NCI-H226 (cell line): ENCODE data around the gene MYO18A.
A peak's percentile ranks its signal among the peaks of the same experiment; 100 is the strongest.
"Not testable (repeated sequence)": the region's sequence is repeated elsewhere in the genome, so short reads cannot be mapped to it uniquely, and the experiment has no call there.

Source experiments
- DNase-seq: peaks from one replicate; pipeline ENCODE4 v3.0.0-alpha.2; 2015

The MYO18A gene, protein sequence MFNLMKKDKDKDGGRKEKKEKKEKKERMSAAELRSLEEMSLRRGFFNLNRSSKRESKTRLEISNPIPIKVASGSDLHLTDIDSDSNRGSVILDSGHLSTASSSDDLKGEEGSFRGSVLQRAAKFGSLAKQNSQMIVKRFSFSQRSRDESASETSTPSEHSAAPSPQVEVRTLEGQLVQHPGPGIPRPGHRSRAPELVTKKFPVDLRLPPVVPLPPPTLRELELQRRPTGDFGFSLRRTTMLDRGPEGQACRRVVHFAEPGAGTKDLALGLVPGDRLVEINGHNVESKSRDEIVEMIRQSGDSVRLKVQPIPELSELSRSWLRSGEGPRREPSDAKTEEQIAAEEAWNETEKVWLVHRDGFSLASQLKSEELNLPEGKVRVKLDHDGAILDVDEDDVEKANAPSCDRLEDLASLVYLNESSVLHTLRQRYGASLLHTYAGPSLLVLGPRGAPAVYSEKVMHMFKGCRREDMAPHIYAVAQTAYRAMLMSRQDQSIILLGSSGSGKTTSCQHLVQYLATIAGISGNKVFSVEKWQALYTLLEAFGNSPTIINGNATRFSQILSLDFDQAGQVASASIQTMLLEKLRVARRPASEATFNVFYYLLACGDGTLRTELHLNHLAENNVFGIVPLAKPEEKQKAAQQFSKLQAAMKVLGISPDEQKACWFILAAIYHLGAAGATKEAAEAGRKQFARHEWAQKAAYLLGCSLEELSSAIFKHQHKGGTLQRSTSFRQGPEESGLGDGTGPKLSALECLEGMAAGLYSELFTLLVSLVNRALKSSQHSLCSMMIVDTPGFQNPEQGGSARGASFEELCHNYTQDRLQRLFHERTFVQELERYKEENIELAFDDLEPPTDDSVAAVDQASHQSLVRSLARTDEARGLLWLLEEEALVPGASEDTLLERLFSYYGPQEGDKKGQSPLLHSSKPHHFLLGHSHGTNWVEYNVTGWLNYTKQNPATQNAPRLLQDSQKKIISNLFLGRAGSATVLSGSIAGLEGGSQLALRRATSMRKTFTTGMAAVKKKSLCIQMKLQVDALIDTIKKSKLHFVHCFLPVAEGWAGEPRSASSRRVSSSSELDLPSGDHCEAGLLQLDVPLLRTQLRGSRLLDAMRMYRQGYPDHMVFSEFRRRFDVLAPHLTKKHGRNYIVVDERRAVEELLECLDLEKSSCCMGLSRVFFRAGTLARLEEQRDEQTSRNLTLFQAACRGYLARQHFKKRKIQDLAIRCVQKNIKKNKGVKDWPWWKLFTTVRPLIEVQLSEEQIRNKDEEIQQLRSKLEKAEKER (N-terminal part only)

DNA sequence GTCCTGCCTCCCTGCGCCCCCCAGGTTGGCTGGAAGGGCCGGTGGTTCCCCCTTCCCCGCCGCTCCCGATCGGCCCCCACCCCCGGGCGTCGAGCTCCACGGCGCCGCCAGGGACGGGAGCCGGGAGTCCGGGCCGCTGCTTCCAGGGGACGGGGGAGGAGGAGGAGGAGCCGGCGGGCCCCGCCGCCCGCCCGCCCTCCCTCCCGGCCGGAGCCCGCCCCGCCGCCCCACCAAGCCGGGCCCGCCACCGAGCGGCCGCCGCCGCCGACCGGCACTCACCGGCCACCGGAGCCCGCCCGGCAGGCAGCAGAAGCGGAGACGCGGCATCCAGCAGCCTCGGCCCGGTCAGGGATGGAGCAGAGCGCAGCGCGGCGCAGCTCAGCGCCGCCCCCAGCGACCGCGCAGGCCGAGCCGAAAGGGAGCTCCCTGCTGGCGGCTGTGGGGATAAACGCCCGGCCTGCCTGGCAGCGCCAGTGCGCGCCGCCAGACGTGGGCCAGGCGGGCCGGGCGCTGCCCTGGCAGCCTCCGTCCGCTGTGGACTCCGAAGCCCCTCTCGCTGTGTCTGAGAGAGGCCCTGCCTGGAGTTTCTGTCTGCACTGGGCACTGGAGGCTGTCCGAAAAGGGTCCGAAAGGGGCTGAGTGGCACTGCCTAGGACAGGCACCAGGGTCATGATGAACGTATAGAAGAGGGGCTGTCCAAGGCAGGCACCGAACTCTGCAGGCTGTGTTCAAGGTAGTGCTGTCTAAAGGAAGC lies at the start of gene MYO18A:
Gene MYO18A (minus strand): TSS at position 365 of the 754 bp plus-strand sequence. CDS start 13,458 bp downstream, outside the sequence.
- DNase-seq, result peak; percentile 70

- no peak for DNase-seq
These were observed 45.2 kb upstream of the MYO18A start for GRCh38 chr17:29225396-29225795.

DNA sequence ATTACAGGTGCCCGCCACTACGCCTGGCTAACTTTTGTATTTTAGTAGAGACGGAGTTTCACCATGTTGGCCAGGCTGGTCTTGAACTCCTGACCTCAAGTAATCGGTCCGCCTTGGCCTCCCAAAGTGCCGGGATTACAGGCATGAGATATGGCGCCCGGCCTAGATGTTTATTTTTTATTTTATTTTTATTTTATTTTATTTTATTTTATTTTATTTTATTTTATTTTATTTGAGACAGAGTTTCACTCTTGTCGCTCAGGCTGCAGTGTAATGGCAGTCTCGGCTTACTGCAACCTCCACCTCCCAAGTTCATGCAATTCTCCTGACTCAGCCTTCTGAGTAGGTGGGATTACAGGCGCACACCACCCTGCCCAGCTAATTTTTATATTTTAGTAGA lies 41.1 kb upstream of the MYO18A start:
- DNase-seq, result not testable (repeated sequence)

GRCh38 chr17:29219378-29220047 lies 39.3 kb upstream of the MYO18A start:
- DNase-seq, result no peak

DNA sequence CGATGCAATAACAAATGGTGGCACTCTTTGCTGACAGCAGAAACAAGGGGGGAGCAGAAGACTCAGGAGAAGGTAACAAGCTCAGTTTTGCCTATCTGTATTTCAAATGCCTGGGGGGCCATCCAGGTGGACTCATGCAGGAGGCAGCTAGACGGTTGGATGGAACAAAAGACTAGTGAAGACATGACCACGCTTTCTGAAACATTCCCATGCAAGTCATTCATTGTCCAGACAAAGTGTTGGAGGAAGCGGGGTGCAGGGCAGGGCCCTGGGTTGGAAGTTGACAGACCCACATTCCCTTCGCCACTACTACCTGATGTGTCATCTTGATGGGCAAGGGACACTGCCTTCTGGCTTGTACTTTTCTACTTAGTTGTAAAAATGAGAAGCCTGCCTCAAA lies 36.7 kb upstream of the MYO18A start:
- no peak for DNase-seq

- no peak for DNase-seq
These were observed 36.0 kb upstream of the MYO18A start for GRCh38 chr17:29216181-29216580.

- DNase-seq, result no peak
These were observed 35.5 kb upstream of the MYO18A start for GRCh38 chr17:29215717-29216116.

DNA sequence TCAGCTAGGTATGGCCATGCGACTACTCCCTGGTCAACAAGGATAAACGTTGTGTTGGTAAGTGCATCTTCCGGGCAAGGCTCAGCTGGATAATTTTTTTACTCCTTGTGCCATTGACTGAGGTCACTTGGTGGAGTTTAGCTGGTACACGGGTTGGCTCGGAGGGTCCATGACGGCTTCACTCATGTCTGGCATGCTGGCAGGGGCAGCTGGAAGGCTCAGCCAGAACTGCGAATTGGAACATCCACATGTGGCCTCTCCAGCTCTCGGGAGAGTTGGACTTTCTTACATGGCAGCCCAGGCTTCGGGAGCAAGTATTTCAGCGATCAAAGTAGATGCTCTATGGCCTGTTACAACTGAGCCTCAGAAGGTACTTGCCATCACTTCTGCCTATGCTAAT lies 35.0 kb upstream of the MYO18A start:
- no peak for DNase-seq

- no peak for DNase-seq
These were observed 34.3 kb upstream of the MYO18A start for GRCh38 chr17:29214215-29215146.

GRCh38 chr17:29212681-29213121 lies 32.5 kb upstream of the MYO18A start:
- DNase-seq, result no peak

DNA sequence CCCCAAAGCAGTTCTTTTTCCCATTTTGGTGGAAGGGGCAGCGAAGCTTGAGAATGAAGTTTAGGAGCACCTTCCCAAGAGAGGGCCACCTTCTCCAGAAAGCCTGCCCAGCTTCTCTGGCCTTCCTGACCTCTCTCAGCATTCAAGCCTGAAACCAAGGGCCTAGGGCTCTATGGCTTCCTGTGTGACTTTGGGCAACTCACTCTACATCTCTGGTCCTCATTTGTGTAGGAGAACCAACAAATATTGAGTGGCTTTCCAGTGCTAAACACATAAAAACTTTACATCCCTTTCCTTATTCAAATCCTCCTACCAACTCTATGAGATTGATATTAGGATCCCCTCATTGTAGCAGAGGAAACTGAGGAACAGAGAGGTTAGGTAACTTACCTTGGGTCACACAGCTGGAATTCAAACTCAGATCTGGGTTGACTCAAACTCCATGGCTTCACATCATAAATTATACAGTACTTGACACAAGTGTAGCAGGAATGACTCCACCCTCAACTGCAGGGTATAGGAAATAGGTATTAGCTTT lies 32.0 kb upstream of the MYO18A start:
- no peak for DNase-seq

- DNase-seq, result no peak
These were observed 30.7 kb upstream of the MYO18A start for GRCh38 chr17:29210879-29211278.

DNA sequence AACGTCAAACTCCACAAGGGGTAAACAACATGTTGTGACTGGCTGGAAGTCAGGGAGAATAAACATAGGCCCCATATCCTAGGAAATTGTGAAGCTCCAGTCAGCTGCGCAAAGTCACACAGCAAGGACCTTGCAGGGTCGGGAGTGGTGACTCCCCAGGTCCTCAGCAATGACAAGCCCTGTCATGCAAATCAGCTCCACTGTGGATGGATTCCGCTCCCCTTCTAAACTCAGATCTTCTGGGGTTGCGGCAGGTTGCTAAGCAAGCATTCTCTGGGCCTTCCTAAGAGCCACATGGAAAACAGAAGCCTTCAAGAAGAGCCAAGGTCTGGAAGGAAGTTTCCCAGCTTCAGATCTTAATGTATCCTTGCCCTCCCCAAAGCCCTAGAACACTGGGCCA lies 28.9 kb upstream of the MYO18A start:
- DNase-seq, result no peak

DNA sequence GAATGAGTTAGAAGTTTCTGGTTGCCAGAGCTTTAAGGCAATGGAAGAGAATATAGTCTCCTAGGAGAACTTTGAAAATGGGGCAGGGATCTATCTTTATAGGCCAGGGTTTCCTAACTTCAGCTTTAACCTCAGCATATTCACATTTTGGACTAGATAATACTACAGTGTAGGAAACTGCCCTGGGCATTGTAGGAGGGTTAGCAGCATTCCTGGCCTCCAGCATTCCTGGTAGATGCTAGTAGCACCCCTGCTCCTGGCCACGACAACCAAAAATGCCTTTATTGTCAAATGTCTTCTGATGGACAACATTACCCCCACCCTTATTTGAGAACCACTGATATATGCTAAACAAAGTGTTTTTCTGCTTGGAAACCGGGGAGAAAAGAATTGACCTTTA lies 27.8 kb upstream of the MYO18A start:
- DNase-seq, result no peak

GRCh38 chr17:29205047-29205446 lies 24.8 kb upstream of the MYO18A start:
- peak; percentile 25 for DNase-seq

DNA sequence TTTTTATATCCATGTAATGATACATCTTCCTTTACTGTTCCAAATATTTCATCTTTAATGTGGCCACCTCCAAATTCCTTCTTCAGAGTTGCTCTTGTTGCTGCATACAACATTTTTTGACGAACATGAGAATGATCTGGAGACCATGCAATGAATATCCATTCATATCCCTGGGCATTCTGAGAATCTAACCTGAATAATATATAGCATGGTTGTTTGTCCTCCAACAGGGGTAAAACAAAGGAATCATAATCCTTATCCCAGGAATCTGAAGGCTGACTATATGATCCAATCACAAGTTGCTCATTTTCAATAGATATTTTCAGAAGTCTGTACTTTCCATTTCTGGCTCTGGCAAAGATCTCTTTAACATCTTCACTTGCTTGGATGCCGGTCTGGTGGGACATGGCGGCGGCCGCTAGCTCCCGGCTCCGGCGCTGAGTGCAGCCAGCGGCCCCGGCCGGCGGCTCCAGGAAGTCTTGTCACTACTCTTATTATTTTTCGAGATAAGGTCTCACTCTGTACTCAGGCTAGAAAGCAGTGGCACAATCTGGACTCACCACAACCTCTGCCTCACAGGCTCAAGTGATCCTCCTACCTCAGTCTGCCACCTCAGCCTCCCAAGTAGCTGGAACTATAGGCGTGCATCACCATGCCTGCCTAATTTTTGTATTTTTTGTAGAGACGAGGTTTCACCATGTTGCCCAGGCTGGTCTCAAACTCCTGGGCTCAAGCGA lies 24.0 kb upstream of the MYO18A start:
- DNase-seq, result not testable (repeated sequence)

GRCh38 chr17:29197516-29198272 lies 17.5 kb upstream of the MYO18A start:
- DNase-seq, result no peak

DNA sequence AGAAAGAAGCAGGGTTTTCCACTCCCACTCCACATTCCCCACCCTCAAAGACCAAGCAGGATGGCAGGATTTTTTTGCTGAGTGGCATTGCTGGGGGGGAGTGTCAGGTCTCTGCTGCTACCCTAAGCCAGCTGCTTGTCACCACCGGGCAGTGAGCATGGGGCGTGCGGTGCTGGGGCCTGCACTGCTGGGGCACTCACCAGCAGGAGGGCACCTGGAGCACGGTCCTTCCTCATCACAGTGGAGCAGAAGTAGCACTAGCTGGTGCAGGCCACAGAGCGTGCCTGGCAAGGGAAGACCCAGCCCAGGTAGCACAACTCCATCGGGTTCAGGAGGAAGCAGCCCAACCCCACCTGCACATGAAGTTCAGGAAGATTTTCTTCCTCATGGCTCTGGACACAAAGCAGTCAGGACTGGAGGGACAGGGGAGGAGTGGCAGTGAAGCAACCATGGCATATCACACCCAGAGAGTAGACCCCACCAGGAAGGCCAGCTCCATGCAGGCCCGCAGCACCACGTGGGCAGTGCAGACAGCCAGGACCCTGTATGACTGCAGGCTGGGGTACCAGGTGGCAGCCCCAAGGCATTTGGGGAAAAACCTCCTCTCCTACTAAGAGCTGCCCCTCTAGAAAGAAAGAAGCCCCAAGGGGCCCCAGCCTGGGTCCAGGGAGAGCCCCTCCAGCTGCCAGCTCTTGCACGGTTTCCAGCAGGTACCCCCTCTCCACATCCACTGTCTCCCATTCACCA lies 16.7 kb upstream of the MYO18A start:
- DNase-seq, result no peak
